ENCODE data around the gene NEMF. TPM values are rescaled to one million over a fixed set of nuclear protein-coding genes. Genes with fewer than 3 reads are reported as not detected.
A peak's percentile ranks its signal among the peaks of the same experiment; 100 is the strongest.

Gene NEMF
- total RNA-seq, 1 donor from 2014 or later, result 94.9 TPM

DNA sequence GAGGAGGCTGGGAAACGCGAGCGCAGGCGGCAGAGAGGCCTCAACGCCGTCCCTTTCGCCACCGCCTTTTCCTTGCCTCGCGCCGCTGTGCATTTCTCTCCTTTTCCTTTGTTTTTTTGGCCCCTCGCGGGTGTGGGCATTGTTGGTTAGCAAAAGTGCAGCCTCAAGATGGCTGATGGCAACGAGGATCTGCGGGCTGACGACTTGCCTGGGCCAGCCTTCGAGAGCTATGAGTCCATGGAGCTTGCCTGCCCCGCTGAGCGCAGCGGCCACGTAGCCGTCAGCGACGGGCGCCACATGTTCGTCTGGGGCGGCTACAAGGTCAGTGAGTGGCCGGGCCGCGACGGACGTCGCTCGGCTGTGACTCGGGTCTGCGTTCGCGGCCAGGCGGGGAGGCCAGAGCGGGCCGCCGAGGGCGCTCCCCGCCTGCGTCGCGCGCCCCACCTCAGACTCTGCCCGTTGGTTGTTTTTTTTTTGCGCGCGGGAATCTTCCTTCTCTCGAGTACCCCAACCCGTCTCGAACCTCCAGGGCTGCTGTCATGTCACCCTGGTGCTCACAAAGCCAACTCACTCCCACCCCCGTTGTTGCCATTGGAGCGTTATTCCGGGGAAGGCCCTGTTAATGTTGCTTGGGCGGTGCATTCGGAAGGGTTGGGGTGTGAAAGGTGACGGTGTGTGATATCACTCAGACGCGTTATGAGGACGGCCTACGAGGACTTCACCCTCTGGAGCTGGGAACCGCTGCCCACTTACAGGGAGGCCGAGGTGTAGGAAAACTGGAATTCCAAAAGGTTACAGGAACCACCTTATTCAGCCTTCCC lies 84.1 kb downstream of the NEMF start:
- Mint-ChIP-seq H3K36me3 (peaks cover 2% of the 10 kb centered on the region), H3K27ac (peak overlapping the region; percentile 100), H3K4me3 (peak overlapping the region; percentile 94), H3K4me1 (peaks cover 30% of the 10 kb centered on the region), H3K27me3 (ENCODE audit: low read depth) (no peaks in the 10 kb centered on the region), H3K9me3 (no peaks in the 10 kb centered on the region)
- peak; percentile 25 to 40 for DNase-seq (ENCODE audit: low spot score in 2 of 2, unreplicated experiment in 2 of 2)
- TF ChIP-seq, protein P1, sequence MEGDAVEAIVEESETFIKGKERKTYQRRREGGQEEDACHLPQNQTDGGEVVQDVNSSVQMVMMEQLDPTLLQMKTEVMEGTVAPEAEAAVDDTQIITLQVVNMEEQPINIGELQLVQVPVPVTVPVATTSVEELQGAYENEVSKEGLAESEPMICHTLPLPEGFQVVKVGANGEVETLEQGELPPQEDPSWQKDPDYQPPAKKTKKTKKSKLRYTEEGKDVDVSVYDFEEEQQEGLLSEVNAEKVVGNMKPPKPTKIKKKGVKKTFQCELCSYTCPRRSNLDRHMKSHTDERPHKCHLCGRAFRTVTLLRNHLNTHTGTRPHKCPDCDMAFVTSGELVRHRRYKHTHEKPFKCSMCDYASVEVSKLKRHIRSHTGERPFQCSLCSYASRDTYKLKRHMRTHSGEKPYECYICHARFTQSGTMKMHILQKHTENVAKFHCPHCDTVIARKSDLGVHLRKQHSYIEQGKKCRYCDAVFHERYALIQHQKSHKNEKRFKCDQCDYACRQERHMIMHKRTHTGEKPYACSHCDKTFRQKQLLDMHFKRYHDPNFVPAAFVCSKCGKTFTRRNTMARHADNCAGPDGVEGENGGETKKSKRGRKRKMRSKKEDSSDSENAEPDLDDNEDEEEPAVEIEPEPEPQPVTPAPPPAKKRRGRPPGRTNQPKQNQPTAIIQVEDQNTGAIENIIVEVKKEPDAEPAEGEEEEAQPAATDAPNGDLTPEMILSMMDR (IDR thresholded peaks at IDR 0.05; ENCODE audit: unreplicated experiment), result no peak

DNA sequence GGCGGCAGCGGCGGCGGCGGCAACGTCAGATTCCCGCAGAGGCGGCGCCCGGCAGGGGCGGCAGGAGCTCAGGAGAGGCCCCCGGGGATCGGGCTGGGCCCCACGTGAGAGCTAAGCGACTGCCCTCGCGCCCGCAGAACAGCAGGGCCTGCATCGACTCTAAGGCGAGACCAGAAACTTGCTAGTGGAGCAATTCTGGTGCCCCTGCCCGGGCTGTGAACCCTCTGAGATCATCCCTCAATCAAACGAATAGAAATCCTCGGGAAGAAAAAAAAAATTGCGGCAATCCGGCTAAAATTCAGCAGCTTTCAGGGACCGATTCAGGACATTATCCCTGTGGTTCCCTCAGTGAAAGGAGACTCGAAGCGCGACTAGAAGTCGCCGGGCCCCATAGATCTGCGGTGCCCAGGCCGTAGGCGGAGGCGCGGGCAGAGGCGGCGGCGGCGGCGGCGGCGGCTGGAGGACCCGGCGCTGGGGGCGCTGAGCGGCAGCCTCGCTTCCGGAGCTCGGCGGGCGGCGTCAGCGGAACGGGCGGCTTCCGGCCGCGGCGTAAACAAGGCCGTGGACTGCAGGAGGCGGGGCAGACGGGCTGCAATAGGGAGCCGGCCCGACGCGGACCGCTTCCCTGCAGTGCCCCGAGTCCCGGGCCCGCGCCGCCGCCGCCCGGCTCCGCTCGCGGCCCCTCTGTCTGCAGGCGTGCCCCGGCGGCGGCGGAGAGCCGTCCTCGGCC lies 84.9 kb downstream of the NEMF start, which contains the start of gene KLHDC2:
TSS of gene KLHDC2 (plus strand) at position 583 of the 730 bp plus-strand sequence. CDS start 316 bp downstream, outside the sequence.
- Mint-ChIP-seq H3K36me3 (peaks cover 2% of the 10 kb centered on the region), H3K27ac (peak within 1 kb of the TSS; percentile 100), H3K9me3 (no peaks in the 10 kb centered on the region), H3K4me1 (peaks cover 30% of the 10 kb centered on the region), H3K4me3 (peak within 1 kb of the TSS; percentile 94), H3K27me3 (ENCODE audit: low read depth) (no peaks in the 10 kb centered on the region)
- TF ChIP-seq, protein P1 (IDR thresholded peaks at IDR 0.05; ENCODE audit: unreplicated experiment), result no peak
- DNase-seq (ENCODE audit: low spot score in 2 of 2, unreplicated experiment in 2 of 2), result peak; percentile 70 to 88

DNA sequence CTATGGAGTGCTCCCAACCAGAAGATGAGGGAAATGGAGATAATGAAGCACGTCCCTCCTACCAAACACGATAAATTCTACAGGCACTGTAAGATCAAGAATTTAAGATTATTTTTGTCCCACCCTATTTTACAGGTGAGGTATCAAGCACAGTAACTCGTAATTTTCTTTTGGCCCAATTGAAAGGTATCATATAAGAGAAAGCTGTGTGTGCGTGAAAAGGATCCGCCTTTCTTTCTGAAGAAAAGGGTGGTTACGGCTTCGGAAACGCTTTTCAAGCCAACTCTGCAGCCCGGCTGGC lies 85.4 kb downstream of the NEMF start:
- Mint-ChIP-seq H3K27ac (peak overlapping the region; percentile 98), H3K4me3 (peak overlapping the region; percentile 87), H3K36me3 (peaks cover 2% of the 10 kb centered on the region), H3K27me3 (ENCODE audit: low read depth) (no peaks in the 10 kb centered on the region), H3K9me3 (no peaks in the 10 kb centered on the region), H3K4me1 (peaks cover 30% of the 10 kb centered on the region)
- TF ChIP-seq, protein P1 (IDR thresholded peaks at IDR 0.05; ENCODE audit: unreplicated experiment), result peak; percentile 19
- DNase-seq (ENCODE audit: low spot score in 2 of 2, unreplicated experiment in 2 of 2), result no peak

DNA sequence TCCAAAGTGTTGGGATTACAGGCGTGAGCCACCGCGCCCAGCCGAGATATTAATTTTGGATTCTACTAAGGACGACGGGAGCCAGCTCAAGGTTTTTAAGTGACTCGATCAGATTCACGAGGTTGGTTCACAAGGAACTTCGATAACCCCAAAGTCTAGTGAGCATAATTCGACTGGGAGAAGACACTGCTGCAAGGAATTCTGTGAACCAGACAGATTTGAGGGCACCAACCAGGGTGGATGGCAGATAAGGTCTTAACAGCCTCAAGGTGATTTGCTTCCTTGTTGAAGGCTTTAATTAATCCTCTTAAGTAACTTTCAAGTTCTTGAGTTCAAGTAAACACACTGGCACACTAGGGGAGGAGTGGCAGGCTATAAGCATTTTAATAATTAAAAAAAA lies 85.7 kb downstream of the NEMF start:
- no peak for DNase-seq (ENCODE audit: low spot score in 2 of 2, unreplicated experiment in 2 of 2)
- H3K4me1 Mint-ChIP-seq, result peaks cover 30% of the 10 kb centered on the region
- TF ChIP-seq, protein P1 (IDR thresholded peaks at IDR 0.05; ENCODE audit: unreplicated experiment), result no peak
- peak overlapping the region; percentile 87 for H3K4me3 Mint-ChIP-seq
- peaks cover 2% of the 10 kb centered on the region for H3K36me3 Mint-ChIP-seq
- peak overlapping the region; percentile 98 for H3K27ac Mint-ChIP-seq
- H3K9me3 Mint-ChIP-seq, result no peaks in the 10 kb centered on the region
- H3K27me3 Mint-ChIP-seq (ENCODE audit: low read depth), result no peaks in the 10 kb centered on the region

DNA sequence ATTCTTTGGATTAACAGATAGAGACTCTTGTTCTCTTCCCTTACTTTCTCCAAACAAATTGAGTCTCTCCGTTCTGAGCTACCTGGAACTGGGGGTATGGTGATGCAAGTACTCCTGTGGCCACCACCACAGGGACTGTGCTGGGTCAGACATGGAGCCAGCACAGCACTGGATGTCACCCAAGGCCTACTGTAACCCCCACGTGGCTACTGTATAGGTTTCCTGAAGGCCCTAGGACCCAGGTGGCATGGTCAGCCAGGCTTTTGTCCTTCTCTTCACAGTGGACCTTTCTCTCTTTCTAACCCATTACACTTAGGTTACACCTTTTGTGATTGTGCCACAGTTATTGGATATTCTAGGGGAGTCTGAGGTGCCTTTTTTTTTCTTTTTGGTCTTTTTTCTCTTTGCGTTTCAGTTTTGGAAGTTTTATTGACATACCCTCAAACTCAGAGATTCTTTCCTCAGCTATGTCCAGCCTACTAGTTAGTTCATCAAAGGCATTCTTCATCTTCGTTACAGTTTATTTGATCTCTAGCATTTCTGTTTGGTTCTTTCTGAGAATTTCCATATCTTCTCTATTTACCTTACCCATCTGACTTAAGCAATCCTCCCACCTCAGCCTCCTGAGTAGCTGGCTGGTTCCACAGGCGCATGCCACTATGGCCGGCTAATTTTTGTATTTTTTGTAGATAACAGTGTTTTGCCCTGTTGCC lies 90.6 kb downstream of the NEMF start:
- peaks cover 4% of the 10 kb centered on the region for H3K4me1 Mint-ChIP-seq
- H3K4me3 Mint-ChIP-seq, result no peak overlapping the region
- H3K27me3 Mint-ChIP-seq (ENCODE audit: low read depth), result peaks cover 6% of the 10 kb centered on the region
- DNase-seq (ENCODE audit: low spot score in 2 of 2, unreplicated experiment in 2 of 2), result no peak
- H3K36me3 Mint-ChIP-seq, result no peaks in the 10 kb centered on the region
- H3K27ac Mint-ChIP-seq, result no peak overlapping the region
- H3K9me3 Mint-ChIP-seq, result no peaks in the 10 kb centered on the region
- TF ChIP-seq, protein P1 (IDR thresholded peaks at IDR 0.05; ENCODE audit: unreplicated experiment), result no peak
